GM18868 (cell line): ENCODE results near the gene STRA8.
"Not testable (repeated sequence)": the region's sequence is repeated elsewhere in the genome, so short reads cannot be mapped to it uniquely, and the experiment has no call there.

ENCODE experiments used
- ATAC-seq: cut with Tn5 transposase; IDR thresholded peaks from one replicate; pipeline ENCODE4 v1.9.1; 2021; ENCODE audit warnings: mild to moderate bottlenecking, moderate library complexity; ENCODE audit not compliant: unreplicated experiment

STRA8 gene

GRCh38 chr7:135204876-135205275, 28.8 kb upstream of the STRA8 start:
- no peak for ATAC-seq

GRCh38 chr7:135205850-135206249, 27.8 kb upstream of the STRA8 start:
- no peak for ATAC-seq

- ATAC-seq: peak; percentile 41
These were observed 26.7 kb upstream of the STRA8 start for GRCh38 chr7:135206941-135207391.

- ATAC-seq: no peak
These were observed 26.1 kb upstream of the STRA8 start for GRCh38 chr7:135207406-135208101.

- no peak for ATAC-seq
These were observed 25.4 kb upstream of the STRA8 start for GRCh38 chr7:135208102-135208793.

- no peak for ATAC-seq
These were observed 24.3 kb upstream of the STRA8 start for GRCh38 chr7:135209225-135209834.

- no peak for ATAC-seq
These were observed 22.8 kb upstream of the STRA8 start for GRCh38 chr7:135210888-135211178.

- ATAC-seq: peak; percentile 83
These were observed 22.3 kb upstream of the STRA8 start, which contains the start of gene WDR91 for GRCh38 chr7:135211179-135211945. TSS of gene WDR91 (minus strand) at chr7:135211526. CDS start at chr7:135211502, 24 bp downstream.

GRCh38 chr7:135211946-135212685, 21.5 kb upstream of the STRA8 start:
- ATAC-seq: not testable (repeated sequence)

GRCh38 chr7:135213831-135214230, 19.8 kb upstream of the STRA8 start:
- ATAC-seq: no peak

- no peak for ATAC-seq
These were observed 18.5 kb upstream of the STRA8 start for GRCh38 chr7:135215180-135215579.

GRCh38 chr7:135215698-135216097, 17.9 kb upstream of the STRA8 start:
- ATAC-seq: no peak

- no peak for ATAC-seq
These were observed 15.8 kb upstream of the STRA8 start for GRCh38 chr7:135217645-135218509.

GRCh38 chr7:135224027-135224426, 9.6 kb upstream of the STRA8 start:
- peak; percentile 45 for ATAC-seq

GRCh38 chr7:135231686-135232085, 2.0 kb upstream of the STRA8 start:
- ATAC-seq: no peak

- ATAC-seq: no peak
These were observed 1.6 kb upstream of the STRA8 start for GRCh38 chr7:135232087-135232486.

GRCh38 chr7:135232720-135233119, 918 bp upstream of the STRA8 start:
- no peak for ATAC-seq

GRCh38 chr7:135234095-135234494, 457 bp downstream of the STRA8 start:
- not testable (repeated sequence) for ATAC-seq

- ATAC-seq: no peak
These were observed 1.1 kb downstream of the STRA8 start for GRCh38 chr7:135234727-135235126.

GRCh38 chr7:135235841-135236240, 2.2 kb downstream of the STRA8 start:
- ATAC-seq: no peak
